Measurements from ENCODE around the gene RAB35.
A peak's percentile ranks its signal among the peaks of the same experiment; 100 is the strongest.

RAB35 gene

GRCh38 chr12:120086801-120087621 is 29.5 kb downstream of the RAB35 start:
- peak; percentile 54 for FAIRE-seq
- peak; percentile 98 for DNase-seq (ENCODE audit: low spot score)

GRCh38 chr12:120085920-120086645 is 30.5 kb downstream of the RAB35 start:
- FAIRE-seq, result no peak

GRCh38 chr12:120081641-120082040 is 34.9 kb downstream of the RAB35 start:
- FAIRE-seq (no peak), DNase-seq (ENCODE audit: low spot score) (no peak)

More at GRCh38 chr12:120085920-120086645, 30.5 kb downstream of the RAB35 start:
- no peak for DNase-seq (ENCODE audit: low spot score)

- FAIRE-seq (no peak), DNase-seq (ENCODE audit: low spot score) (no peak)
These were observed 36.8 kb downstream of the RAB35 start for GRCh38 chr12:120079411-120080400.

GRCh38 chr12:120078868-120079267 is 37.7 kb downstream of the RAB35 start:
- no peak for FAIRE-seq

GRCh38 chr12:120077260-120077659 is 39.3 kb downstream of the RAB35 start:
- FAIRE-seq, result no peak
- DNase-seq (ENCODE audit: low spot score), result no peak

More at GRCh38 chr12:120078868-120079267, 37.7 kb downstream of the RAB35 start:
- DNase-seq (ENCODE audit: low spot score), result no peak

- FAIRE-seq, result no peak
- DNase-seq (ENCODE audit: low spot score), result no peak
These were observed 39.9 kb downstream of the RAB35 start for GRCh38 chr12:120076651-120077050.

- DNase-seq (ENCODE audit: low spot score), result no peak
- FAIRE-seq, result no peak
These were observed 41.4 kb downstream of the RAB35 start for GRCh38 chr12:120075034-120075616.

- DNase-seq (ENCODE audit: low spot score), result no peak
- no peak for FAIRE-seq
These were observed 43.9 kb downstream of the RAB35 start for GRCh38 chr12:120072472-120073249.

GRCh38 chr12:120071493-120072020 is 45.0 kb downstream of the RAB35 start:
- FAIRE-seq, result no peak
- no peak for DNase-seq (ENCODE audit: low spot score)

- no peak for FAIRE-seq
These were observed 47.3 kb downstream of the RAB35 start for GRCh38 chr12:120069278-120069677.

GRCh38 chr12:120067901-120068300 is 48.7 kb downstream of the RAB35 start:
- DNase-seq (ENCODE audit: low spot score) (no peak), FAIRE-seq (no peak)

More at GRCh38 chr12:120069278-120069677, 47.3 kb downstream of the RAB35 start:
- DNase-seq (ENCODE audit: low spot score), result no peak

- no peak for DNase-seq (ENCODE audit: low spot score)
These were observed 49.3 kb downstream of the RAB35 start for GRCh38 chr12:120067084-120067869.

GRCh38 chr12:120066341-120066740 is 50.2 kb downstream of the RAB35 start:
- DNase-seq (ENCODE audit: low spot score), result no peak
- no peak for FAIRE-seq

More at GRCh38 chr12:120067084-120067869, 49.3 kb downstream of the RAB35 start:
- FAIRE-seq, result no peak

- FAIRE-seq (no peak), DNase-seq (ENCODE audit: low spot score) (no peak)
These were observed 51.1 kb downstream of the RAB35 start for GRCh38 chr12:120065472-120065871.

- FAIRE-seq (no peak), DNase-seq (ENCODE audit: low spot score) (no peak)
These were observed 52.3 kb downstream of the RAB35 start for GRCh38 chr12:120064054-120064940.

GRCh38 chr12:120062976-120063579 is 53.5 kb downstream of the RAB35 start:
- FAIRE-seq, result no peak
- DNase-seq (ENCODE audit: low spot score), result no peak
